ENCODE data around the gene ARMC8.

ARMC8 gene

GRCh38 chr3:138199851-138200250 lies 12.8 kb downstream of the ARMC8 start:
- DNase-seq, result no peak

- no peak for DNase-seq
Observed at GRCh38 chr3:138200424-138200823, 13.3 kb downstream of the ARMC8 start.

- DNase-seq, result no peak
Observed at GRCh38 chr3:138202945-138203701, 16.0 kb downstream of the ARMC8 start.

GRCh38 chr3:138203938-138204337 lies 16.8 kb downstream of the ARMC8 start:
- no peak for DNase-seq

- DNase-seq, result no peak
Observed at GRCh38 chr3:138205527-138205926, 18.4 kb downstream of the ARMC8 start.

GRCh38 chr3:138206196-138206595 lies 19.1 kb downstream of the ARMC8 start:
- DNase-seq, result no peak

- DNase-seq, result no peak
Observed at GRCh38 chr3:138210528-138210927, 23.4 kb downstream of the ARMC8 start.

- no peak for DNase-seq
Observed at GRCh38 chr3:138213398-138214085, 26.4 kb downstream of the ARMC8 start.

- peak; percentile 32 for DNase-seq
Observed at GRCh38 chr3:138219255-138219654, 32.2 kb downstream of the ARMC8 start.

- no peak for DNase-seq
Observed at GRCh38 chr3:138220242-138220641, 33.1 kb downstream of the ARMC8 start.

GRCh38 chr3:138220788-138221187 lies 33.7 kb downstream of the ARMC8 start:
- no peak for DNase-seq

- DNase-seq, result no peak
Observed at GRCh38 chr3:138222131-138222941, 35.2 kb downstream of the ARMC8 start.

- peak; percentile 20 for DNase-seq
Observed at GRCh38 chr3:138222942-138223287, 35.8 kb downstream of the ARMC8 start.

- no peak for DNase-seq
Observed at GRCh38 chr3:138227650-138228049, 40.5 kb downstream of the ARMC8 start.

- peak; percentile 41 for DNase-seq
Observed at GRCh38 chr3:138230525-138230924, 43.4 kb downstream of the ARMC8 start.

- DNase-seq, result no peak
Observed at GRCh38 chr3:138232705-138233364, 45.7 kb downstream of the ARMC8 start.

GRCh38 chr3:138234401-138235179 lies 47.5 kb downstream of the ARMC8 start:
- peak; percentile 77 for DNase-seq

- no peak for DNase-seq
Observed at GRCh38 chr3:138238711-138239110, 51.6 kb downstream of the ARMC8 start.

GRCh38 chr3:138241061-138241460 lies 54.0 kb downstream of the ARMC8 start:
- no peak for DNase-seq

GRCh38 chr3:138241676-138242075 lies 54.6 kb downstream of the ARMC8 start:
- no peak for DNase-seq

- DNase-seq, result no peak
Observed at GRCh38 chr3:138242466-138242865, 55.4 kb downstream of the ARMC8 start.

- peak; percentile 43 for DNase-seq
Observed at GRCh38 chr3:138245026-138245425, 57.9 kb downstream of the ARMC8 start.

Measured in activated CD4-positive, alpha-beta T cell treated with anti-CD3 and anti-CD28 coated beads, Interleukin-2, amount 50 U/mL, for 16 hours (primary cell).